ENCODE results near the gene MBD1.
A peak's percentile ranks its signal among the peaks of the same experiment; 100 is the strongest.

Gene MBD1

DNA sequence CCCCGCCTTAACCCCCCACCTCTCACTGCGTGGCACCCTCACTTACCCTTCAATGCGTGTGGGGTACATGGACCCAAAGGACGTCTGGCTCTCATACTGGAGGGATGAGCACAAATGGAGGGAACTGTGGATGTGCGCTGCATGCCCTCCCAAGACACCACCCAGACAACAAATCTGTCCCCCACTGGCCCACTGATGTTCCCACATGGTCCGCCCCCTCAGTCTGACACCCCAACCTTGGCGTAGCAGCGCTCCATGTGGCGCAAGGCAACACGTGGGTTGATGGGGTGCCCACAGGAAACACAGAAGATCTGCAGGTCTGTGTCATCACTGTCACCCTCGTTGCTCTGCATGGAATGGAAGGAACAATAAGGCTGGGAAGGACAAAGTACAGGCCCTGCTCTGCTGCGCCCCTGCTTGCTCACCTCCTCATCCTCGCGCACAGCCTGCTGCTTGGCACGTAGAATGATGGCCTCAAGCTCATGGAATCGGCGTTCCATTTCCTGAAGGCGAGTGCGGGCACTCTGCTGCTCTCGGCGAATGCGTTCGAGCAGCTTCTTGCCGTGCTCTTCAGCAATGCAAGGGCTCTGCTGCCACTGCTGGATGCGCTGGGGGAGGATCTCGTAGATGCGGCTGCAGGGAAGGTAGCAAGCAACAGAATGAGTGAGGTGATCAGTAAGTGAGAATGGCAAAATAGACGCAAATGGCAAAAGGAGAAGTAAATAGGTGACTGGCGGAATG lies 2.3 kb upstream of the MBD1 start:
- Histone ChIP-seq H2BK5ac (ENCODE audit: low read depth, low read length, poor library complexity, severe bottlenecking) (no peak overlapping the region), H3K23ac (ENCODE audit: low read length in 2 of 2) (no peak overlapping the region), H3K4me3 (ENCODE audit: insufficient read depth in 1 of 2, low read depth in 1 of 2, low read length in 2 of 2) (no peak overlapping the region), H2AFZ (ENCODE audit: low read depth, low read length) (no peak overlapping the region), H4K91ac (ENCODE audit: low read length) (no peak overlapping the region), H3K9me3 (ENCODE audit: control insufficient read depth, low read length) (no peaks in the 10 kb centered on the region), H3K18ac (ENCODE audit: low read depth in 1 of 2, low read length in 2 of 2) (no peak overlapping the region), H3K27ac (ENCODE audit: low read length, poor library complexity, severe bottlenecking) (no peak overlapping the region), H2BK120ac (ENCODE audit: low read depth, low read length) (no peak overlapping the region), H2BK12ac (ENCODE audit: low read length in 2 of 2) (no peak overlapping the region), H3K79me1 (replicated peaks; ENCODE audit: low read length, poor library complexity, severe bottlenecking) (peaks cover 38% of the 10 kb centered on the region), H2BK15ac (ENCODE audit: low read depth, poor library complexity, severe bottlenecking) (no peak overlapping the region), H2AK5ac (ENCODE audit: low read length, severe bottlenecking) (no peak overlapping the region), H3K36me3 (ENCODE audit: control insufficient read depth in 1 of 2, insufficient read depth in 2 of 2, low read depth in 1 of 2, low read length in 2 of 2) (peaks cover 41 to 45% of the 10 kb centered on the region in 2 experiments), H3K14ac (ENCODE audit: low read length in 2 of 2) (no peak overlapping the region), H3K4me2 (ENCODE audit: low read length, poor library complexity, severe bottlenecking) (no peak overlapping the region), H3K4me1 (ENCODE audit: control insufficient read depth, insufficient read depth, low read depth, low read length) (peaks cover 29% of the 10 kb centered on the region), H4K8ac (ENCODE audit: low read length) (no peak overlapping the region), H3K4ac (ENCODE audit: low read depth in 1 of 2, low read length in 2 of 2) (no peak overlapping the region), H3K27me3 (ENCODE audit: control insufficient read depth in 1 of 2, insufficient read depth in 1 of 2, low read length in 2 of 2) (no peaks in the 10 kb centered on the region), H3K9ac (ENCODE audit: low read length) (no peak overlapping the region)
- WGBS: 97% methylated on average over 29 of the region's 29 CpGs
- DNase-seq: no peak

- H2AFZ ChIP-seq (ENCODE audit: low read depth, low read length): no peak overlapping the region
- H4K8ac ChIP-seq (ENCODE audit: low read length): peak overlapping the region; percentile 1
- no peak overlapping the region for H3K18ac ChIP-seq (ENCODE audit: low read depth in 1 of 2, low read length in 2 of 2)
- H2AK5ac ChIP-seq (ENCODE audit: low read length, severe bottlenecking): no peak overlapping the region
- peak overlapping the region in 1 of 2 experiments; percentile 4 for H2BK12ac ChIP-seq (ENCODE audit: low read length in 2 of 2)
- H3K27me3 ChIP-seq (ENCODE audit: control insufficient read depth in 1 of 2, insufficient read depth in 1 of 2, low read length in 2 of 2): no peaks in the 10 kb centered on the region
- no peak overlapping the region for H2BK15ac ChIP-seq (ENCODE audit: low read depth, poor library complexity, severe bottlenecking)
- DNase-seq: no peak
- H3K27ac ChIP-seq (ENCODE audit: low read length, poor library complexity, severe bottlenecking): no peak overlapping the region
- no peak overlapping the region for H2BK5ac ChIP-seq (ENCODE audit: low read depth, low read length, poor library complexity, severe bottlenecking)
- H3K4ac ChIP-seq (ENCODE audit: low read depth in 1 of 2, low read length in 2 of 2): no peak overlapping the region
- H3K9me3 ChIP-seq (ENCODE audit: control insufficient read depth, low read length): no peaks in the 10 kb centered on the region
- H3K79me1 ChIP-seq (replicated peaks; ENCODE audit: low read length, poor library complexity, severe bottlenecking): peaks cover 38% of the 10 kb centered on the region
- 97% methylated on average over 41 of the region's 42 CpGs for WGBS
- no peak overlapping the region for H3K14ac ChIP-seq (ENCODE audit: low read length in 2 of 2)
- no peak overlapping the region for H3K4me2 ChIP-seq (ENCODE audit: low read length, poor library complexity, severe bottlenecking)
- peak overlapping the region; percentile 28 for H4K91ac ChIP-seq (ENCODE audit: low read length)
- H3K23ac ChIP-seq (ENCODE audit: low read length in 2 of 2): no peak overlapping the region
- no peak overlapping the region for H2BK120ac ChIP-seq (ENCODE audit: low read depth, low read length)
- H3K9ac ChIP-seq (ENCODE audit: low read length): no peak overlapping the region
- peak overlapping the region in 1 of 2 experiments; percentile 97 for H3K4me3 ChIP-seq (ENCODE audit: insufficient read depth in 1 of 2, low read depth in 1 of 2, low read length in 2 of 2)
- H3K36me3 ChIP-seq (ENCODE audit: control insufficient read depth in 1 of 2, insufficient read depth in 2 of 2, low read depth in 1 of 2, low read length in 2 of 2): peaks cover 45 to 50% of the 10 kb centered on the region in 2 experiments
- peaks cover 29% of the 10 kb centered on the region for H3K4me1 ChIP-seq (ENCODE audit: control insufficient read depth, insufficient read depth, low read depth, low read length)
Measured at GRCh38 chr18:50282521-50283335, 1.4 kb upstream of the MBD1 start.

- H2BK120ac ChIP-seq (ENCODE audit: low read depth, low read length): no peak overlapping the region
- peak overlapping the region; percentile 96 for H2AK5ac ChIP-seq (ENCODE audit: low read length, severe bottlenecking)
- H3K23ac ChIP-seq (ENCODE audit: low read length in 2 of 2): peak overlapping the region in 1 of 2 experiments; percentile 47
- H3K14ac ChIP-seq (ENCODE audit: low read length in 2 of 2): peak overlapping the region in 1 of 2 experiments; percentile 93
- WGBS: 39% methylated on average over 35 of the region's 35 CpGs
- peaks cover 46 to 55% of the 10 kb centered on the region in 2 experiments for H3K36me3 ChIP-seq (ENCODE audit: control insufficient read depth in 1 of 2, insufficient read depth in 2 of 2, low read depth in 1 of 2, low read length in 2 of 2)
- H2BK15ac ChIP-seq (ENCODE audit: low read depth, poor library complexity, severe bottlenecking): peak overlapping the region; percentile 86
- H3K4me3 ChIP-seq (ENCODE audit: insufficient read depth in 1 of 2, low read depth in 1 of 2, low read length in 2 of 2): peak overlapping the region; percentile 82 to 97
- H3K4me2 ChIP-seq (ENCODE audit: low read length, poor library complexity, severe bottlenecking): peak overlapping the region; percentile 95
- H2AFZ ChIP-seq (ENCODE audit: low read depth, low read length): peak overlapping the region; percentile 94
- H3K4ac ChIP-seq (ENCODE audit: low read depth in 1 of 2, low read length in 2 of 2): peak overlapping the region; percentile 90 to 96
- DNase-seq: no peak
- no peak overlapping the region for H2BK5ac ChIP-seq (ENCODE audit: low read depth, low read length, poor library complexity, severe bottlenecking)
- peak overlapping the region; percentile 96 for H3K9ac ChIP-seq (ENCODE audit: low read length)
- H3K9me3 ChIP-seq (ENCODE audit: control insufficient read depth, low read length): no peaks in the 10 kb centered on the region
- H3K27ac ChIP-seq (ENCODE audit: low read length, poor library complexity, severe bottlenecking): peak overlapping the region; percentile 74
- H3K27me3 ChIP-seq (ENCODE audit: control insufficient read depth in 1 of 2, insufficient read depth in 1 of 2, low read length in 2 of 2): no peaks in the 10 kb centered on the region
- H3K79me1 ChIP-seq (replicated peaks; ENCODE audit: low read length, poor library complexity, severe bottlenecking): peaks cover 35% of the 10 kb centered on the region
- peak overlapping the region; percentile 98 for H4K91ac ChIP-seq (ENCODE audit: low read length)
- H3K18ac ChIP-seq (ENCODE audit: low read depth in 1 of 2, low read length in 2 of 2): peak overlapping the region; percentile 96 to 98
- H4K8ac ChIP-seq (ENCODE audit: low read length): peak overlapping the region; percentile 100
- H3K4me1 ChIP-seq (ENCODE audit: control insufficient read depth, insufficient read depth, low read depth, low read length): peaks cover 28% of the 10 kb centered on the region
- H2BK12ac ChIP-seq (ENCODE audit: low read length in 2 of 2): peak overlapping the region; percentile 7 to 40
Measured at GRCh38 chr18:50281972-50282520, 723 bp upstream of the MBD1 start.

Data from mesenchymal stem cell (in vitro differentiated cells and primary cell).